Lower lobe of right lung (tissue), 2 donors: ENCODE results near the gene ATP6V1F. TPM values are rescaled to one million over a fixed set of nuclear protein-coding genes. Genes with fewer than 3 reads are reported as not detected.
A peak's percentile ranks its signal among the peaks of the same experiment; 100 is the strongest.

Experiments used
- ATAC-seq, 2 donors: fragments of 200-7000 bp; cut with Tn5 transposase; one replicate each; pipeline ENCODE4 v1.9.1; 2020 to 2022; ENCODE audit warnings: mild to moderate bottlenecking in 2 of 2, moderate library complexity in 2 of 2
- DNase-seq: peaks from one replicate; pipeline ENCODE4 v3.0.0-alpha.2; 2020
- H3K27ac ChIP-seq: fragments of 200-600 bp; one replicate; pipeline ENCODE4 v1.8.0; 2022
- H3K27me3 ChIP-seq: fragments of 200-600 bp; one replicate; pipeline ENCODE4 v1.8.0; 2022; ENCODE audit warnings: low read depth
- H3K36me3 ChIP-seq: fragments of 200-600 bp; one replicate; pipeline ENCODE4 v1.8.0; 2022; ENCODE audit warnings: mild to moderate bottlenecking
- H3K4me1 ChIP-seq: fragments of 200-600 bp; one replicate; pipeline ENCODE4 v1.8.0; 2022
- H3K4me3 ChIP-seq: fragments of 200-600 bp; one replicate; pipeline ENCODE4 v1.8.0; 2022; ENCODE audit warnings: mild to moderate bottlenecking
- H3K9me3 ChIP-seq: fragments of 200-600 bp; one replicate; pipeline ENCODE4 v1.8.0; 2022
- intact Hi-C: fragments of 100-400 bp; cut with DNase I; formaldehyde crosslinking; loops from one replicate; pipeline ENCODE4 v1.11.0; 2022
- total RNA-seq: library from RNA; stranded (reverse); fragmentation: NEBNext Ultra II Directional; extraction: Animal tissue kit (Norgen Biotek cat#: 25700); gene quantifications from one replicate; pipeline ENCODE4 v1.2.1, GENCODE V29; 2021
- TF ChIP-seq, protein P1 (sequence below): fragments of 200-600 bp; IDR thresholded peaks from one replicate; pipeline ENCODE4 v1.8.0; 2022; ENCODE audit warnings: antibody characterized with exemption, mild to moderate bottlenecking
- donor health status: DM: no; HTN: yes; CAD: no; lungs with severe emphysema.

ATP6V1F gene
- total RNA-seq, 1 donor from 2014 or later: 208 TPM

DNA sequence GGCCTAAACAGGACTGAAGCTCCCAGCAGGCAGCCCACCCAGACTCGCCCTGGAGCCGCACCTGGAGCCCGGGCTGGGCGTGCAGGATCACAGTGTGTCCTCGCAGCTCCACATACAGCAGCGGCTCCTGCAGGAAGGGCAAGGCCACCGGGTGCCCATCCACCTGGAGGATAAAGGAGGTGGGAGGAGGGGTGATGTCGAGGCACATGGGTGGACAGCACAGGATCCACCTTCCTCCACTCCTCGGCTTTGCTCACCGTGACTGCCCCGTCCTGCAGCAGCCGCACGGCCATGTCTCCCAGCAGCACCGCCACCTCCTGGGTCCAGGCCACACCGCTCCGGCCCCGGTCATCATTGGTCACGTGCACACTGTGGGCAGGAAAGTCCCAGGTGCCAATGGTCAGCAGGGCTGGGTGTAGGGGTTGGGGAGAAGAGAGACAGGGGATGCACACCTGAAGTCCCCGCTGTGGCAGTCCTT, 16.8 kb downstream of the ATP6V1F start:
- TF ChIP-seq, protein P1, sequence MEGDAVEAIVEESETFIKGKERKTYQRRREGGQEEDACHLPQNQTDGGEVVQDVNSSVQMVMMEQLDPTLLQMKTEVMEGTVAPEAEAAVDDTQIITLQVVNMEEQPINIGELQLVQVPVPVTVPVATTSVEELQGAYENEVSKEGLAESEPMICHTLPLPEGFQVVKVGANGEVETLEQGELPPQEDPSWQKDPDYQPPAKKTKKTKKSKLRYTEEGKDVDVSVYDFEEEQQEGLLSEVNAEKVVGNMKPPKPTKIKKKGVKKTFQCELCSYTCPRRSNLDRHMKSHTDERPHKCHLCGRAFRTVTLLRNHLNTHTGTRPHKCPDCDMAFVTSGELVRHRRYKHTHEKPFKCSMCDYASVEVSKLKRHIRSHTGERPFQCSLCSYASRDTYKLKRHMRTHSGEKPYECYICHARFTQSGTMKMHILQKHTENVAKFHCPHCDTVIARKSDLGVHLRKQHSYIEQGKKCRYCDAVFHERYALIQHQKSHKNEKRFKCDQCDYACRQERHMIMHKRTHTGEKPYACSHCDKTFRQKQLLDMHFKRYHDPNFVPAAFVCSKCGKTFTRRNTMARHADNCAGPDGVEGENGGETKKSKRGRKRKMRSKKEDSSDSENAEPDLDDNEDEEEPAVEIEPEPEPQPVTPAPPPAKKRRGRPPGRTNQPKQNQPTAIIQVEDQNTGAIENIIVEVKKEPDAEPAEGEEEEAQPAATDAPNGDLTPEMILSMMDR: no peak
- intact Hi-C loops: no loop called here
- ATAC-seq (no peak), DNase-seq (peak; percentile 41)
- no peaks in the 10 kb centered on the region for H3K27me3 ChIP-seq
- H3K4me1 ChIP-seq: no peaks in the 10 kb centered on the region
- no peak overlapping the region for H3K4me3 ChIP-seq
- no peaks in the 10 kb centered on the region for H3K36me3 ChIP-seq
- H3K27ac ChIP-seq: no peak overlapping the region
- no peaks in the 10 kb centered on the region for H3K9me3 ChIP-seq

DNA sequence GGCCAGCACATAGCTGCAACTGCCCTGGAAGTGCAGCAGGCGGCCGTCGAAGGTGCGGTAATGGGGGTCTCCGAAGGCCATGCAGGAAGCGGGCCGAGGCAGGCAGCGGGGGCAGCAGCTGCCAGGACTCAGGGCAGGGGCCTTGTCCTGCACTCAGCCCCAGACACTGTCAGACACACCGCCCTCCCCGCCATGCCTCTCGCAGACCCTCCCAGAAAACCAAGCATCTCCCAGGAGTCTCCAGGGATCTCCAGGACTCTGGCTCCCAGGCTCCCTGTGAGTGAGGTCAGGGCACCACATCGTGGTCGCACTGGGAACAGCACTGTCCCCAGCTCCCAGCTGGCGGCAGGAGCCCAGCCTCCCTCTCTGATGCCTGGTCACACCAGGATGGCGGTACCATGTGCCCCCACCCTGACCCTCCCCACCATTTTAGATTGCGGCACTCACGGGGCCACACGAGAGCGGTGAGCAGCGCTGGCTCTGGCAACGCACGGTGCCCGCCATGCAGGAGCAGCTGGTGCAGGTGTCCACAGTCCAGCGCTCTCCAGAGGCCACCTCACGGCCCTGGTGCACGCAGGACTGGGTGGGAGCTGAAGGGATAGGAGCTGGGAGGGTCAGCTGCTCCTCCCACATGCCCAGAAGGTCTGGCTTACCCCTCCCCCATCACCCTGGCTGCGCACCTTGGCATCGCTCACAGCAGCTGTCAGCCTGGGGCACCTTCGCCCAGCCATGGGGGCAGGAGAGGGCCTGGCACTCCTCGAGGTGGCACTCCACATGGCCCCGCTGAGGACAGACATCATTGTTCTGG, 17.5 kb downstream of the ATP6V1F start:
- no peaks in the 10 kb centered on the region for H3K9me3 ChIP-seq
- ATAC-seq (peak; percentile 79 to 86), DNase-seq (peak; percentile 67)
- no peaks in the 10 kb centered on the region for H3K36me3 ChIP-seq
- TF ChIP-seq, protein P1: peak; percentile 81
- H3K4me1 ChIP-seq: no peaks in the 10 kb centered on the region
- intact Hi-C loops: no loop called here
- no peaks in the 10 kb centered on the region for H3K27me3 ChIP-seq
- H3K27ac ChIP-seq: no peak overlapping the region
- no peak overlapping the region for H3K4me3 ChIP-seq

DNA sequence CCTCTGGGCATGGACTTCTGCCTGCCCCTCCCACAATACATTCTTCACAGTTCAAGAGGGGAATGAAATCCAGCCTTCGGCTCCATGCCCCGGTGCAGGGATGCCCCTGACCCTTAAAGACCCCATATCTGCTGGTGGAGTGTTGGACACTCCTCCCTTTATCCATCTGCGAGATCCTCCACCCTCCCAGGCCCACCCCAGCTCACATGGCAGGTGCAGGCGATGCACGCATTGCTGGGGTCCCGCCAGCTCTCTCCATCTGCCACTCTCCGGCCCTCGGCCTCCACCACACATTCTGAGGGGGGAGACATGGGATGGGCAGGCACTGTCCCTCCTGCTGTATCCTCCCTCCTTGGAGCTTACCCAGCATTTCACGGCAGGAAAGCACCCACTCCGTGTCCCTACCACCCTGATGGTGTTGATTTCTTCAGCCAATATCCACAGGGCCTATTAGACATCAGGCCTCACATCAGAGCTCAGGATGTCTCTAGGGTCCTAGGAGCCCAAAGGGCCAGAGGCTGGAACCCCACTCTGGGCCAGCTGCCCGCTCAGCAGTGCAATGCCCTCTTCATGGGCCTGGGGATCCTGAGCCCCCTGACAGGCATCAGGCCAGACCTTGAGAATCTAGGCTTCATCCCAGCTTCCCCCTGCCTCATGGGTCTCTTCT, 18.3 kb downstream of the ATP6V1F start:
- TF ChIP-seq, protein P1: no peak

DNA sequence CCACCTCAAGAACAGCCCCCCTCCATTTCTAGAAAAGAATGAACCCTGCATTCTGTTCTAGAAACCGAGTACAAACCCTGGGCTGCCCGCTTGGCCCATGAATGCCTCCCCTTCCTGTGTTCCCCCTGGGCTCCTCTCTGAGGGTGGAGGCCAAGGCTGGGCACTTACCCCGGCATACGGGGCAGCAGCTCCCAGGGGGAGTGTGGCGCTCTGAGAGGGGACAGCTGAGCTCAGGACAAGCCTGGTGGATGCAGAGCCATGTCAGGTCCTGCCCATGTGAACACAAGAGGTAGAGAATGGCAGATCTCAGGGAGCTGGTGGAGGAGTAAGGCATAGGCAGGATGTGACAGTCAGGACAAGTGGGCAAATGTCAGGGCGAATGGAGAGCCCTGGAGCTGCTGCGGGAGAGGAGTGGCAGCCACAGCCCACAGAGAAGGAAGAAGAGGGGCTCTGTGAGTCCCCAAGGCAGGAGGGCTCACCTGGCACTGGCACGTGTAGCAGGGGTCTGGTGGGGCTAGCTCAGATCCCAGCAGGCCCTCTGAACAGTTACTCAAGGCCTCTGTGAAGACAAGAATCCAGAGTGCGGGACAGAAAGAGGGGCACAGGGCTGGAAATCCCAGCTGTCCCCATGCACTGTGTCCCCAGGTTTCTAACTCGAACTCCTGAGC, 18.9 kb downstream of the ATP6V1F start:
- H3K27me3 ChIP-seq: no peaks in the 10 kb centered on the region
- DNase-seq: peak; percentile 27
- no peak for ATAC-seq
- no peaks in the 10 kb centered on the region for H3K4me1 ChIP-seq
- no peak overlapping the region for H3K4me3 ChIP-seq
- no peaks in the 10 kb centered on the region for H3K9me3 ChIP-seq
- no peaks in the 10 kb centered on the region for H3K36me3 ChIP-seq
- TF ChIP-seq, protein P1: no peak
- no peak overlapping the region for H3K27ac ChIP-seq
- intact Hi-C loops: no loop called here

More for the DNA sequence above, 18.3 kb downstream of the ATP6V1F start:
- intact Hi-C loops: no loop called here
- H3K36me3 ChIP-seq: no peaks in the 10 kb centered on the region
- no peak for DNase-seq
- no peak for ATAC-seq
- no peaks in the 10 kb centered on the region for H3K4me1 ChIP-seq
- H3K27me3 ChIP-seq: no peaks in the 10 kb centered on the region
- H3K4me3 ChIP-seq: no peak overlapping the region
- H3K9me3 ChIP-seq: no peaks in the 10 kb centered on the region
- no peak overlapping the region for H3K27ac ChIP-seq

DNA sequence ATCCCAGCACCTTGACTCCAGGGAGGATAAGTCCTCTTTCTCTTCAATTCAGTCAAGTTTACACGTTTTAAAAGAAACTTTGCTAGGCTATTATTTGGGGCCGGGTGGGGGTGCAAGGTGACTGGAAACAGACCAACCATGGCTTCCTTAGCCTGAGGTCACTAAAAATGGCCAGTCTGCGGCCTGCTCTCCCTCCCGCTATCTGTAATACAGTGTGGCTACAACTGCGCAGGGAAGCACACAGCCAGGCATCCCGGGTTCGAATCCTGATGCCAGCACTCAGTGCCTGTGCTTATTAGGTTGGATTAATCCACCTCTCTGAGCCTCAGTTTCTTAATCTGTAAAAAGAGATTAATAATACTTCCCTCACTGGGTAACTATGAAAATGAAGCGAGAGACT, 19.5 kb downstream of the ATP6V1F start:
- intact Hi-C loops: no loop called here
- Histone ChIP-seq H3K4me3 (no peak overlapping the region), H3K27me3 (no peaks in the 10 kb centered on the region), H3K4me1 (no peaks in the 10 kb centered on the region), H3K9me3 (no peaks in the 10 kb centered on the region), H3K27ac (no peak overlapping the region), H3K36me3 (no peaks in the 10 kb centered on the region)
- ATAC-seq: no peak
- DNase-seq: peak; percentile 5
- TF ChIP-seq, protein P1: no peak
